Fibroblast of skin of scalp (primary cell): Measurements from ENCODE around the gene INTS12. TPM values are rescaled to one million over a fixed set of nuclear protein-coding genes. Genes with fewer than 3 reads are reported as not detected.
"Not testable (repeated sequence)": the region's sequence is repeated elsewhere in the genome, so short reads cannot be mapped to it uniquely, and the experiment has no call there.

Experiments
- DNase-seq: peaks from one replicate; pipeline ENCODE4 v3.0.0-alpha.2; 2013
- polyA plus RNA-seq, 2 experiments: library from polyadenylated mRNA; unstranded; fragments of 120-200 nt; gene quantifications; one replicate each; pipeline ENCODE4 v1.2.1, GENCODE V29; 2013; ENCODE audit not compliant: insufficient read length in 2 of 2

The INTS12 gene
- 21.6 TPM for polyA plus RNA-seq (2013, experiment 1 of 2; ENCODE audit: insufficient read length)
- 24.2 TPM for polyA plus RNA-seq (2013, experiment 2 of 2; ENCODE audit: insufficient read length)

- DNase-seq, result peak; percentile 94
These were observed at the start of gene INTS12, which contains the start of gene GSTCD for GRCh38 chr4:105708181-105709080. Gene INTS12 (minus strand): TSS chr4:105708689. CDS start chr4:105700005, 8,684 bp downstream. Gene GSTCD (plus strand): TSS chr4:105708784. CDS start chr4:105717614, 8,830 bp downstream.

- DNase-seq, result no peak
These were observed 46.9 kb upstream of the INTS12 start for GRCh38 chr4:105755375-105755774.

- no peak for DNase-seq
These were observed 44.9 kb upstream of the INTS12 start for GRCh38 chr4:105753361-105753760.

- DNase-seq, result no peak
These were observed 43.3 kb upstream of the INTS12 start for GRCh38 chr4:105751718-105752299.

- no peak for DNase-seq
These were observed 39.7 kb upstream of the INTS12 start for GRCh38 chr4:105748222-105748621.

GRCh38 chr4:105741548-105741947, 33.1 kb upstream of the INTS12 start:
- DNase-seq, result peak; percentile 74

- DNase-seq, result not testable (repeated sequence)
These were observed 26.7 kb upstream of the INTS12 start for GRCh38 chr4:105735217-105735616.

GRCh38 chr4:105729895-105730294, 21.4 kb upstream of the INTS12 start:
- DNase-seq, result not testable (repeated sequence)

- no peak for DNase-seq
These were observed 17.1 kb upstream of the INTS12 start for GRCh38 chr4:105725623-105726022.

- DNase-seq, result no peak
These were observed 10.7 kb upstream of the INTS12 start for GRCh38 chr4:105719204-105719603.

- DNase-seq, result peak; percentile 33
These were observed 7.3 kb upstream of the INTS12 start for GRCh38 chr4:105715692-105716278.

- DNase-seq, result no peak
These were observed 6.4 kb upstream of the INTS12 start for GRCh38 chr4:105714932-105715331.

GRCh38 chr4:105714071-105714521, 5.6 kb upstream of the INTS12 start:
- peak; percentile 29 for DNase-seq

- no peak for DNase-seq
These were observed 4.3 kb upstream of the INTS12 start for GRCh38 chr4:105712766-105713165.

GRCh38 chr4:105710678-105711077, 2.2 kb upstream of the INTS12 start:
- DNase-seq, result no peak

GRCh38 chr4:105710012-105710600, 1.6 kb upstream of the INTS12 start:
- DNase-seq, result no peak

GRCh38 chr4:105709081-105709450, 577 bp upstream of the INTS12 start:
- peak; percentile 1 for DNase-seq

GRCh38 chr4:105707782-105708180, 708 bp downstream of the INTS12 start:
- no peak for DNase-seq

GRCh38 chr4:105698607-105699006, 9.9 kb downstream of the INTS12 start:
- no peak for DNase-seq

GRCh38 chr4:105695832-105696231, 12.7 kb downstream of the INTS12 start:
- not testable (repeated sequence) for DNase-seq

- DNase-seq, result not testable (repeated sequence)
These were observed 13.7 kb downstream of the INTS12 start for GRCh38 chr4:105694812-105695211.

GRCh38 chr4:105686571-105686970, 21.9 kb downstream of the INTS12 start:
- no peak for DNase-seq

- DNase-seq, result no peak
These were observed 25.5 kb downstream of the INTS12 start for GRCh38 chr4:105683038-105683437.
